IMR-90 (cell line): ENCODE measurements around the gene BIRC5. TPM values are rescaled to one million over a fixed set of nuclear protein-coding genes. Genes with fewer than 3 reads are reported as not detected.

ENCODE experiments used
- ATAC-seq: fragments of 200-7000 bp; cut with Tn5 transposase; 2 replicates; pipeline ENCODE4 v1.9.1; 2020; ENCODE audit warnings: low read depth, mild to moderate bottlenecking, moderate library complexity
- BruUV-seq: library from RNA; stranded (reverse); fragments of 400-500 nt; replicated peaks from 2 replicates; lab custom pipeline; 2021; lab: Mats Ljungman, UMichigan
- CTCF ChIA-PET: fragments of 300-600 bp; formaldehyde crosslinking; extraction: SDS; loops from one replicate; lab custom pipeline; 2021; ENCODE audit warnings: antibody characterized with exemption; lab: Yijun Ruan, JAX
- POLR2A ChIA-PET: fragments of 300-600 bp; sonication (Branson Sonifier 250); formaldehyde crosslinking; loops from one replicate; lab custom pipeline; 2022; ENCODE audit warnings: antibody characterized with exemption; ENCODE audit not compliant: unreplicated experiment; lab: Charles Lee
- DNase-seq: peaks from one replicate; pipeline ENCODE4 v3.0.0; 2013
- H2AFZ ChIP-seq: replicated peaks from 2 replicates; pipeline ENCODE3; 2013; ENCODE audit warnings: low read length, mild to moderate bottlenecking; ENCODE audit not compliant: poor library complexity
- H2AK5ac ChIP-seq: 2 replicates; pipeline ENCODE4 v1.6.1; 2013; ENCODE audit warnings: low read depth, low read length, inconsistent platforms
- H2AK9ac ChIP-seq: replicated peaks from 2 replicates; pipeline ENCODE3; 2013; ENCODE audit warnings: mild to moderate bottlenecking, low read depth, low read length, moderate library complexity; ENCODE audit not compliant: poor library complexity
- H2BK120ac ChIP-seq: 2 replicates; pipeline ENCODE4 v1.6.1; 2013; ENCODE audit warnings: low read depth, low read length, inconsistent platforms
- H2BK15ac ChIP-seq: 3 replicates; pipeline ENCODE4 v1.6.1; 2013; ENCODE audit warnings: low read depth, low read length, inconsistent platforms
- H2BK20ac ChIP-seq: 2 replicates; pipeline ENCODE4 v1.6.1; 2013; ENCODE audit warnings: low read depth, mild to moderate bottlenecking, inconsistent platforms, low read length, moderate library complexity
- H2BK5ac ChIP-seq: 2 replicates; pipeline ENCODE4 v1.6.1; 2013; ENCODE audit warnings: mild to moderate bottlenecking, low read depth, low read length, inconsistent platforms; ENCODE audit not compliant: poor library complexity, severe bottlenecking
- H3K14ac ChIP-seq: replicated peaks from 2 replicates; pipeline ENCODE4 v1.6.1; 2013; ENCODE audit warnings: low read depth, low read length, inconsistent platforms
- H3K18ac ChIP-seq: 2 replicates; pipeline ENCODE4 v1.6.1; 2013; ENCODE audit warnings: low read depth, low read length, control low read depth
- H3K23ac ChIP-seq: 2 replicates; pipeline ENCODE4 v1.6.1; 2013; ENCODE audit warnings: low read depth, low read length, inconsistent platforms
- H3K27ac ChIP-seq: 2 replicates; pipeline ENCODE4 v1.5.1; 2013; ENCODE audit warnings: mild to moderate bottlenecking, control low read depth, low read length; ENCODE audit not compliant: insufficient read depth
- H3K27me3 ChIP-seq: 2 replicates; pipeline ENCODE4 v1.6.1; 2013; ENCODE audit warnings: low read length; ENCODE audit not compliant: control insufficient read depth, insufficient read depth
- H3K36me3 ChIP-seq: 2 replicates; pipeline ENCODE4 v1.6.1; 2013; ENCODE audit warnings: low read length, mixed read lengths; ENCODE audit not compliant: control insufficient read depth, insufficient read depth
- H3K4ac ChIP-seq: 2 replicates; pipeline ENCODE4 v1.6.1; 2013; ENCODE audit warnings: low read depth, low read length, inconsistent platforms
- H3K4me1 ChIP-seq: 2 replicates; pipeline ENCODE4 v1.6.1; 2013; ENCODE audit warnings: low read length, mixed read lengths; ENCODE audit not compliant: control insufficient read depth, insufficient read depth
- H3K4me2 ChIP-seq: 2 replicates; pipeline ENCODE4 v1.6.1; 2013; ENCODE audit warnings: low read depth, mild to moderate bottlenecking, control low read depth, low read length, moderate library complexity
- H3K4me3 ChIP-seq: 2 replicates; pipeline ENCODE4 v1.5.1; 2013; ENCODE audit warnings: low read depth, mild to moderate bottlenecking, control low read depth, low read length, moderate library complexity; ENCODE audit not compliant: insufficient read depth
- H3K56ac ChIP-seq: 2 replicates; pipeline ENCODE4 v1.6.1; 2013; ENCODE audit warnings: low read length, inconsistent platforms; ENCODE audit not compliant: insufficient read depth; ENCODE audit errors: extremely low read depth
- H3K79me1 ChIP-seq, 2 experiments: 2 replicates each; pipeline ENCODE4 v1.6.1; 2013; ENCODE audit warnings: low read length in 2 of 2, inconsistent platforms in 1 of 2, low read depth in 1 of 2
- H3K9ac ChIP-seq: 2 replicates; pipeline ENCODE4 v1.6.1; 2013; ENCODE audit warnings: low read depth, low read length, control low read depth
- H3K9me1 ChIP-seq: 2 replicates; pipeline ENCODE4 v1.6.1; 2013; ENCODE audit warnings: low read length, inconsistent platforms; ENCODE audit not compliant: insufficient read depth
- H3K9me3 ChIP-seq: 2 replicates; pipeline ENCODE4 v1.6.1; 2013; ENCODE audit warnings: low read length; ENCODE audit not compliant: control insufficient read depth, insufficient read depth
- H4K20me1 ChIP-seq: 2 replicates; pipeline ENCODE4 v1.6.1; 2013; ENCODE audit warnings: low read length, inconsistent platforms; ENCODE audit not compliant: insufficient read depth
- H4K5ac ChIP-seq: 2 replicates; pipeline ENCODE4 v1.6.1; 2013; ENCODE audit warnings: mild to moderate bottlenecking, low read depth, low read length, control low read depth
- H4K8ac ChIP-seq, 2 experiments: 2 replicates each; pipeline ENCODE4 v1.6.1; 2013; ENCODE audit warnings: low read depth in 2 of 2, low read length in 2 of 2, control low read depth in 1 of 2, inconsistent platforms in 1 of 2
- H4K91ac ChIP-seq: 2 replicates; pipeline ENCODE4 v1.6.1; 2013; ENCODE audit warnings: low read depth, low read length, inconsistent platforms; ENCODE audit not compliant: insufficient read depth
- CEBPB ChIP-seq: IDR thresholded peaks from 2 replicates; pipeline ENCODE4 v1.6.1; 2012; ENCODE audit warnings: low read depth, low read length, improper control_type of control experiment
- MAZ ChIP-seq: IDR thresholded peaks from 2 replicates; pipeline ENCODE4 v1.6.1; 2012; ENCODE audit warnings: low read depth, mild to moderate bottlenecking, low read length, improper control_type of control experiment, moderate library complexity, borderline replicate concordance
- POLR2A ChIP-seq: IDR thresholded peaks from 2 replicates; pipeline ENCODE4 v1.6.1; 2012; ENCODE audit warnings: mild to moderate bottlenecking, low read depth, low read length
- RFX5 ChIP-seq: IDR thresholded peaks from 2 replicates; pipeline ENCODE4 v1.8.0; 2012; ENCODE audit warnings: low read depth, mild to moderate bottlenecking, low read length, moderate library complexity
- WGBS, 2 experiments: methylation state at CpG; one replicate each; pipeline versions ENCODE4 v1.1.5 to v1.1.7; 2013; ENCODE audit warnings: missing lambda C conversion rate in 2 of 2; ENCODE audit not compliant: insufficient read length in 1 of 2; ENCODE audit errors: extremely low coverage in 2 of 2; 5-methylcytosine and 5-hydroxymethylcytosine counted together
- dilution Hi-C: fragments of 300-500 bp; cut with HindIII; formaldehyde crosslinking; loops from one replicate; pipeline ENCODE4 v1.14.3; 2018; ENCODE audit warnings: low sequenced_read_pairs; ENCODE audit not compliant: unreplicated experiment
- in situ Hi-C: fragments of 300-500 bp; cut with MboI; formaldehyde crosslinking; loops from 3 replicates; pipeline ENCODE4 v1.14.3; 2019; ENCODE audit warnings: low sequenced_read_pairs, inconsistent platforms, mixed read lengths
- intact Hi-C: fragments of 100-400 bp; cut with micrococcal nuclease; formaldehyde crosslinking; loops from 2 replicates; pipeline ENCODE4 v1.10.0; 2022
- polyA plus RNA-seq, 3 experiments: library from polyadenylated mRNA; depleted of rRNA; stranded (reverse); fragments of >200 nt; gene quantifications; 2 replicates each; pipeline ENCODE4 v1.2.3, GENCODE V29; 2012; ENCODE audit warnings: low replicate concordance in 1 of 3
- total RNA-seq: library from RNA; depleted of rRNA; stranded (reverse); fragments of >200 nt; gene quantifications from 2 replicates; pipeline ENCODE4 v1.2.3, GENCODE V29; 2012

The BIRC5 gene
- total and polyA plus RNA-seq, 2 of the 4 experiments (the other 2 are of a cell fraction): 16.6 to 52.7 TPM

DNA sequence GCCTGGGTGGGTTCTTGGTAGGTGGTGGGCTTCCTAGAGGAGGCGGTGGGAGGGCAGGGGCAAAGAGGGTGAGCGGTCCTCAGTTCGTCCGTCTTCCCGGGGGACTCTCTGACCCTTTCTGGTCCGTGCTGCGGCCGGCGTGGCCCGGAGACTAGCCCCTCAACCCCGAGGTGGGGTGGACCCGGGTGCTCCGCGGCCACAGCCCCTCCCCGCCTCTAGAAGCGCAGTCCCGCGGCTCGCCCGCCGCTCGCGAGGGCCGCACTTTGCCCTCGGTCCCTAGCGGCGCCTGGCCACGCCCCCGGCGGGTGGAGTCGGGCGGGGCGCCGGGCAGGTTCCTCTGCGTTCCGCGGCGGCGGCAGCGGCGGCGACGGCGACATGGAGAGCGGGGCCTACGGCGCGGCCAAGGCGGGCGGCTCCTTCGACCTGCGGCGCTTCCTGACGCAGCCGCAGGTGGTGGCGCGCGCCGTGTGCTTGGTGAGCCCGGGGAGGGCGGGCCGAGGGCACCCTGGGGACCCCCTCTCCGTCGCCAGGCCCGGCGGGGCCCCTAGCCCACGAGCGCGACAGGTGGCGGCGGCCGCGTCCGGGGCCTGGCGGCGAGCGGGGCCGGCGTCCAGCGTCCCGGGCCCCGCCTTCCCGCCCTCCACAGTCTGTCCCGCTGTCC is 45.7 kb upstream of the BIRC5 start, which contains the start of gene SYNGR2:
TSS of gene SYNGR2 (plus strand) at position 340 of the 661 bp plus-strand sequence. CDS start at position 376, 36 bp downstream.
- Histone ChIP-seq H3K9ac (peak within 1 kb of the TSS; percentile 63), H3K4me2 (peak within 1 kb of the TSS; percentile 82)

More for the DNA sequence above, 45.7 kb upstream of the BIRC5 start, which contains the start of gene SYNGR2:
- Histone ChIP-seq H3K4me3 (peak within 1 kb of the TSS; percentile 92), H3K9me3 (no peaks in the 10 kb centered on the region), H3K27ac (peak within 1 kb of the TSS; percentile 6; the same call in 1 of the 2 replicates), H2AFZ (peak within 1 kb of the TSS; percentile 97), H3K56ac (no peak within 1 kb of the TSS), H3K23ac (no peak within 1 kb of the TSS; the same call in 1 of the 2 replicates), H4K8ac (peak within 1 kb of the TSS; percentile 75 to 94; a peak in 2 of 4 replicates), H2BK5ac (no peak within 1 kb of the TSS), H2BK120ac (peak within 1 kb of the TSS; percentile 40; the same call in 1 of the 2 replicates), H3K9me1 (peaks cover 8% of the 10 kb centered on the region; the same call in 1 of the 2 replicates), H3K27me3 (no peaks in the 10 kb centered on the region), H3K4me1 (peaks cover 12% of the 10 kb centered on the region), H4K5ac (peak within 1 kb of the TSS; percentile 33), H3K18ac (peak within 1 kb of the TSS; percentile 42; the same call in 1 of the 2 replicates), H3K79me1 (peaks cover 0 to 23% of the 10 kb centered on the region in 2 experiments; a peak in 2 of 4 replicates), H2AK9ac (peak within 1 kb of the TSS; percentile 81), H2BK20ac (no peak within 1 kb of the TSS), H2BK15ac (no peak within 1 kb of the TSS), H4K20me1 (peaks cover 6% of the 10 kb centered on the region; the same call in 1 of the 2 replicates), H3K14ac (peak within 1 kb of the TSS; percentile 20; the same call in 1 of the 2 replicates), H3K4ac (peak within 1 kb of the TSS; percentile 69), H3K36me3 (no peaks in the 10 kb centered on the region), H4K91ac (no peak within 1 kb of the TSS), H2AK5ac (peak within 1 kb of the TSS; percentile 65)
- dilution Hi-C loops: no loop called here
- POLR2A ChIA-PET: no interaction called here
- 0% methylated on average over 11 of the region's 84 CpGs; no CpG with 5 or more reads in 1 of the 2 experiments for WGBS, 2 experiments
- DNase-seq: peak; percentile 28
- peak; percentile 79 for ATAC-seq
- in situ Hi-C loops: no loop called here
- TF ChIP-seq CEBPB (no peak), RFX5 (no peak), POLR2A (peak; percentile 39; the same call in 1 of the 2 replicates), MAZ (peak; percentile 71; the same call in 1 of the 2 replicates)
- intact Hi-C loops: no loop called here
- CTCF ChIA-PET: no interaction called here
- BruUV-seq: no TSS peak
